ENCODE results near the gene SLC6A8.
"Not testable (repeated sequence)": the region's sequence is repeated elsewhere in the genome, so short reads cannot be mapped to it uniquely, and the experiment has no call there.

The SLC6A8 gene

DNA sequence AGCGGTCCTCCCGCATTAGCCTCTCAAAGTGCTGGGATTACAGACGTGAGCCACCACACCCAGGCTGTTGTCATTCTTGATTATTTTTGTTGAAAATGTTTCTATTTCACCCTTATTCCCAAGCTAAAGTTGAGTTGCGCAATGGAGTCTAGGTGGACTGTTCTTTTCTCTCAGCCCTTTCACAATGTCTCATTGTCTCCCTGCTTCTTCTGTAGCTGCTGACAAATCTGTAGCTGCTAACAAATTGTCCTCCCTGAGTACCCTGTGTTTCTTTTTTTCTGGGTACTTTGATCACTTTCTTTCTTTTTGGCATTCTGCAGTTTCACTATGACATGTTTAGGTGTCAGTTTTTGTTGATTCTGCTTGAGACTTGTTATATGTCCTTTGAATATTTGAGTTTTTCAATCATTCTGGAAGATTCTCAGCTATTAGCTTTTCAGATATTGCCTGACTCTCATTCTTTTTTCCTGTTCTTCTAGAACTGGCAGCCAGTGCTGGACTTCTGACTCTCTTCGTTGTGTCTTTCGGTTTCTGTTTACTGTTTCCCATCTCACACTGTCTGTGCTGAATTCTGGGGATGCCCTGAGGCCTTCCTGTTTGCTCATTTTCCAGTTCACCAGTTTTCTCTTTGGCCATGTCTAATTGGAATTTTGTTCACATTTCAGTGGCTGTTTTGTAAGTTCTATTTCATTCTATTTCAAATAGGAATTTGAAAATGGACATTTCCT lies 43.6 kb downstream of the SLC6A8 start:
- DNase-seq (ENCODE audit: low read depth in 2 of 2), result no peak

DNA sequence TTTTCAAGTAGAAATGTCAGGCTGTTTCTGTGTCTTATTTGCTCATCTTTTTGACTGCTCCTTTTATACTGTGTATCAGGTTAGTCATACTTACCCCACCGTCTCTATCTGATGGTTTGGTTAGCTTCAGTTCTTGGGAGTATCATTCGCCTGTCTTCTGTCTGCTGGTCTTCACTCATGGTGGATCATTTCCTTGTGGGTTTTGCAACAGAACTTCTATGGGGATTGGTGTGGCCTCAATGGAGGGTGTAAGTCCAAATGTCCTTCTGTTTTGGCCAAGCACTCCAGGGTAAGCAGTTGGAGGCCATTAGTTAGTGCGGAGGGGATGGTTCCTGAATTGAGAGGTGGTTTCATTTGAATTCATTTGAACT lies 44.1 kb downstream of the SLC6A8 start:
- DNase-seq (ENCODE audit: low read depth in 2 of 2), result no peak

GRCh38 chrX:153732401-153732800 lies 44.7 kb downstream of the SLC6A8 start:
- no peak for DNase-seq (ENCODE audit: low read depth in 2 of 2)

- no peak for DNase-seq (ENCODE audit: low read depth in 2 of 2)
These were observed 46.0 kb downstream of the SLC6A8 start for GRCh38 chrX:153733651-153734240.

DNA sequence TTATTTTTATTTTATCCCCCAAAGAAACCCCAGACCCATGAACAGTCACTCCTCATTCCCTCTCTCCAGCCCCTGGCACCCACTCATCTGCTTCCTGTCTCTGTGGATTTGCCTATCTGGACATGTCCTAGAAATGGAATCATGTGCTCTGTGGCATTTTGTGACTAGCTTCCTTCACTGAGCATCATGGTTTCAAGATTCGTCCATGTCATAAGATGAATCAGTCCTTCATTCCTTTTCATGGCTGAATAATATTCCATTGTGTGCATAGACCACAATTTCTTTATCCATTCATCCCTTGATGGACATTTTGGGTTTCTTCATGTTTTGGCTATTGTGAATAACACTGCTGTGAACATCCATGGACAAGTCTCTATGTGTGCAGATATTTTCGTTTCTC lies 47.1 kb downstream of the SLC6A8 start:
- DNase-seq (ENCODE audit: low read depth in 2 of 2), result no peak

- DNase-seq (ENCODE audit: low read depth in 2 of 2), result no peak
These were observed 47.5 kb downstream of the SLC6A8 start for GRCh38 chrX:153735274-153735673.

DNA sequence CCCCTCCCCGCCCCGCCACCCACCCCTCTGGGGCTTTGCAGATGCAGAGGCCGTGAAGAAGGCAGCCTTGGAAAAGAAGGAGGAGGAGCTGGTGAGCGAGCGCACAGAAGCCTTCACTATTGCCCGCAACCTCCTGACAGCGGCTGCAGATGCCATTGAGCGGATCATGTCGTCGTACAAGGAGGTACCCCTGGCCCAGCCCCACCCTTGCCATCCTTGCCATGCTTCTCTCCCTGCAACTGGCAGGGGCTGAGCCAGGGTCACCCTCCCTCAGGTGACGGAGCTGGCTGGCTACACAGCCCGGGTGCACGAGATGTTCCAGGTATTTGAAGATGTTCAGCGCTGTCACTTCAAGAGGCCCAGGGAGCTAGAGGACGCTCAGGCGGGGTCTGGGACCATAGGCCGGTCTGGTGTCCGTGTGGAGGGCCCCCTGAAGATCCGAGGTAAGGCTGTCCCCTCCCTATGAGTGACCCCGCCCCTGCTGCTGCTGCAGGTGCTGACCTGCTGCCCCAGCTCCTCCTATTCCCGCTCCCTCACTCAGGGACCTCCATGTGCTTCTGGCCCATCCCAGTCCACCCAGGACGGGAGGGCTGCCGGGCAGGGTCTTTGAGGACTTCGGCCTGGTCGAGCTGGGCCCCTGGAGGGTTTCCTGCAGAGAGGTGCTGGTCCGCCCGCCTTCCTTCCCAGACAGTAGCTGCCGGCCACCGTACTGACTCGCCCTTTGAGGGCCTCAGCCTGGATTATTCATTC lies 48.5 kb downstream of the SLC6A8 start:
- DNase-seq (ENCODE audit: low read depth in 2 of 2), result no peak

DNA sequence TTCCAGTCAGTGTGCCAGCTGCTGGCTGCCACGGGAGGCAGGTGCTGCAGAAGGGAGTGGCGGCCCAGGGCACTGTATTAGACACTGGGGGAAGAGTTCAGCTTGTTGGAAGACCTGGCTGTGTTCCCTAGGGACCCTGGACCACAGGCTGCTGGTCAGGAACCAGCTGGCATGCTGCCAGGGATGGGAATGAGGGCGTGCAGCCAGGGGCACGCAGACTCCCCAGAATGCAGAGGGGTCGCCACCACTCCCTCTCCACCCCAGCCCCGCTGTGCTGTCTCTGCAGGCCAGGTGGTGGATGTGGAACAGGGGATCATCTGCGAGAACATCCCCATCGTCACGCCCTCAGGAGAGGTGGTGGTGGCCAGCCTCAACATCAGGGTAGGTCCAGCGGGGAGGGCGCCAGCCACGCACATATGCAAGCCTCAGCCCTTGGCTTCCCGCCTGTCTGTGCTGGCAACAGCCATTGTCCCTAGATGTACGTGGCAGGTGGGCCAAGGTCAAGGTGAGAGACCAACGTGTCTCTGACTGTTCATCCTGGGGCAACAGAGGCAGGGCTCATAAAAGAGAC lies 49.2 kb downstream of the SLC6A8 start:
- DNase-seq (ENCODE audit: low read depth in 2 of 2), result no peak

DNA sequence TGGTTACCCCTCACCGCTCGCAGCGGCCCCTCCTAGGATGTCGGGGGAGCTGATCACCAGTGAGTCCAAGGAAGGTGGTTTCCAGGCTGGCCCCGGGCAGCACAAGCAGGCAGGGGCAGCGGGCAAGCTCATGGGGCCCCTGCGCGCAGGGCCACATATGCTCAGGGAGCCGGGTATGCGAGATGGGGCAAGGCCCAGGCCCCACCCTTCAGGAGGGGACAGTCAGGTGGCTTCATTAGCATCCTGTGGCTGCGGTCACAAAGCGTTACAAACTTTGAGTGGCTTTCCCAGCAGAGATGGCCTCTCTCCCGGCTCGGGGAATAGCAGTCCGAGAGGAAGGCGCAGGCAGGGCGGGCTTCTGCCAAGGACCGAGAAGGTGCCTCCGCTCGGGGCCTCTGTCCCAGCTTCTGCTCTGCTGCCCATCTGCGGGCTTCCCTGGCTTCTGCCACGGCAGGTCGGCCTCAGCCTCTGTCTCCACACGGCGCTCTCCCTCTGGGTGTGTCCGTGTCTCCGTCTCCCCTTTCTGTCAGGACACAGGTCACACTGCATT lies 50.4 kb downstream of the SLC6A8 start:
- no peak for DNase-seq (ENCODE audit: low read depth in 2 of 2)

DNA sequence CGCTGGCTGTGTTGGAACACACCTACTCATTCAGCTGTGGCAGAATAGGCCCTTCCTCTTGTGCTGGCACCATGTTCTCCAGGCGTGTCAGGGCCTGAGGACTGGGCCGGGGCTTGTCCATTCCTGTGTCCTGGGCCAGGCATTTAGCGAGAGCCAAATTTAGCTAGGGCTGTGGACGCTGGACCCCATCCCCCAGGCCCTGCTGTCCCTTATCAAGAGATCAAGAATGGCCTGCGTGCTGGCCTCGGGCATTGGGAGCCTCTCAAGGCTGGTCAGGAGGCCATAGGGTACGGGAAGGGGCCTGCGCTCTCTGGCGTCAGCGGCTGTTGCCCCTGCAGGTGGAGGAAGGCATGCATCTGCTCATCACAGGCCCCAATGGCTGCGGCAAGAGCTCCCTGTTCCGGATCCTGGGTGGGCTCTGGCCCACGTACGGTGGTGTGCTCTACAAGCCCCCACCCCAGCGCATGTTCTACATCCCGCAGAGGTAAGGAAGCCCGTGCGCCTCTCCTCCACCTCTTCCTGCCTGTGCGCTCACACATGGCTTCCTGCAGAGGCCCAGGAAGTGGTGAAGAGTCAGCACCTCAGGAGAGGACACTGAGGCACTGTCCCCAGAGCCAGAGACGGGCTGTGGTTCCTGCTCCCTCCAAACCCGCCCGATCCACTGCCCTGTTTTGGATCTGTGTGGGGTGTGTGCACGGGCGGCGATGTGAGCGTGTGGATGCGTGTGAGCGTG lies 52.2 kb downstream of the SLC6A8 start:
- DNase-seq (ENCODE audit: low read depth in 2 of 2), result no peak

- DNase-seq (ENCODE audit: low read depth in 2 of 2), result no peak
These were observed 53.0 kb downstream of the SLC6A8 start for GRCh38 chrX:153740631-153741222.

DNA sequence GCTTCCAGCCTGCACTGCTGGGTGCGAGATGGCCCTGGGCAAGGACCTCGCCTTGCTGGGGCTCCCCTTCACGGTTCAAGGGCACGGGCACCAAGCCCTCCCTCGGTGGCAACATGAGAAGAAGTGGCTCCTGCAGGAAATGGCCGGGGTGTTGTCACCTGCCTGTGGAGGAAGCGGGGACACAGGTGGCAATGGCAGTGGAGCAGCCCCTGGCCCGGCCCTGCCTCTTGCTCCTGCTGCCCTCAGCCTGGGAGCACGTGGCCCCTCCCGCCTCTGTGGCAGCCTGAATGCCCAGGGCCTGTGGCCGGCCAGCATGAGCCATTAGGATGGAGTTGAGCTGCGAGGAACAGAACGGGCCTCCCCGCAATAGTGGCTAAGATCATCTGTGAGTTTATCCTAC lies 53.7 kb downstream of the SLC6A8 start:
- no peak for DNase-seq (ENCODE audit: low read depth in 2 of 2)

- DNase-seq (ENCODE audit: low read depth in 2 of 2), result not testable (repeated sequence)
These were observed 54.4 kb downstream of the SLC6A8 start for GRCh38 chrX:153742111-153742510.

DNA sequence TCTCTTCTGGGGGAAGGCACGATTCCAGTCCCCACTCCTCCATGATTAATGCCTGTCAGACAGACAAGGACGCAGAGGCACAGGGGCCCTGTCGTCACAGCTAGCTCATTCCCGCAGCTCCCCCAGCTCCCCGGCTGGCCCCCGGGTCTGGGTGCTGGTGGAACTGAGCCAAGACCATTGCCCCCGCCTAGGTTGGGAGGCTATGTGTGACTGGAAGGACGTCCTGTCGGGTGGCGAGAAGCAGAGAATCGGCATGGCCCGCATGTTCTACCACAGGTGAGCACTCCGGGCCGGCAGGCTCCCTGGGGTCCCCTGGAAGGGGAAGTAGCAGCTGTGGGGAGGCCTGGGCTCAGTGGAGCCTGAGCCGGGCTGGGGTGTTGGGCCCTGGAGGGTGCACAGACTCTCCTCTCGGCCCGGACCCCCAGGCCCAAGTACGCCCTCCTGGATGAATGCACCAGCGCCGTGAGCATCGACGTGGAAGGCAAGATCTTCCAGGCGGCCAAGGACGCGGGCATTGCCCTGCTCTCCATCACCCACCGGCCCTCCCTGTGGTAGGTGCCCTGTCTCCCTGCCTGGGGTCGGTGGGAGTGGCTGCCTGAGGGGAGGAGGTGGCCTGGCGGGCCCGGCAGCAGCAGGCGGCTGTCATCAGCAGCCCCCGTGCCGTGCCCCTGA lies 55.2 kb downstream of the SLC6A8 start:
- DNase-seq (ENCODE audit: low read depth in 2 of 2), result not testable (repeated sequence)

DNA sequence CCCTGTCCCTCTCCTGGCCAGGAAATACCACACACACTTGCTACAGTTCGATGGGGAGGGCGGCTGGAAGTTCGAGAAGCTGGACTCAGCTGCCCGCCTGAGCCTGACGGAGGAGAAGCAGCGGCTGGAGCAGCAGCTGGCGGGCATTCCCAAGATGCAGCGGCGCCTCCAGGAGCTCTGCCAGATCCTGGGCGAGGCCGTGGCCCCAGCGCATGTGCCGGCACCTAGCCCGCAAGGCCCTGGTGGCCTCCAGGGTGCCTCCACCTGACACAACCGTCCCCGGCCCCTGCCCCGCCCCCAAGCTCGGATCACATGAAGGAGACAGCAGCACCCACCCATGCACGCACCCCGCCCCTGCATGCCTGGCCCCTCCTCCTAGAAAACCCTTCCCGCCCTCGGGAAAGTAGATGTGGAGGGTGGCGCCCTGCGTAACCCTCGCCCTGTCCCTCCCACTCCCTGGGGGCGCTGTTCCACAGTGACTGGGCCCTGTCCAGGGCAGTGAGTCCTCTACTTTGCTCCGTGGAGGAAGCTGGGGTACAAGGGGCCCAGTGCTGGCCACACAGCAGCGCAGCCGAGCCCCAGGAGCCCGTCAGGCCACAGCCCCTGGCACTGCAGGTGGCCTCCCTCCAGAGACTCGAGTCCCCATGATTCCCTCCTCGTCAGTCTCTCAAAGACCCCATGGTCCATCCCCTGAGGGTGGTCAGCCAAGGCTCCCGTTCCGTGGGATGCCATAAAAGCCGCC lies 55.9 kb downstream of the SLC6A8 start:
- not testable (repeated sequence) for DNase-seq (ENCODE audit: low read depth in 2 of 2)

DNA sequence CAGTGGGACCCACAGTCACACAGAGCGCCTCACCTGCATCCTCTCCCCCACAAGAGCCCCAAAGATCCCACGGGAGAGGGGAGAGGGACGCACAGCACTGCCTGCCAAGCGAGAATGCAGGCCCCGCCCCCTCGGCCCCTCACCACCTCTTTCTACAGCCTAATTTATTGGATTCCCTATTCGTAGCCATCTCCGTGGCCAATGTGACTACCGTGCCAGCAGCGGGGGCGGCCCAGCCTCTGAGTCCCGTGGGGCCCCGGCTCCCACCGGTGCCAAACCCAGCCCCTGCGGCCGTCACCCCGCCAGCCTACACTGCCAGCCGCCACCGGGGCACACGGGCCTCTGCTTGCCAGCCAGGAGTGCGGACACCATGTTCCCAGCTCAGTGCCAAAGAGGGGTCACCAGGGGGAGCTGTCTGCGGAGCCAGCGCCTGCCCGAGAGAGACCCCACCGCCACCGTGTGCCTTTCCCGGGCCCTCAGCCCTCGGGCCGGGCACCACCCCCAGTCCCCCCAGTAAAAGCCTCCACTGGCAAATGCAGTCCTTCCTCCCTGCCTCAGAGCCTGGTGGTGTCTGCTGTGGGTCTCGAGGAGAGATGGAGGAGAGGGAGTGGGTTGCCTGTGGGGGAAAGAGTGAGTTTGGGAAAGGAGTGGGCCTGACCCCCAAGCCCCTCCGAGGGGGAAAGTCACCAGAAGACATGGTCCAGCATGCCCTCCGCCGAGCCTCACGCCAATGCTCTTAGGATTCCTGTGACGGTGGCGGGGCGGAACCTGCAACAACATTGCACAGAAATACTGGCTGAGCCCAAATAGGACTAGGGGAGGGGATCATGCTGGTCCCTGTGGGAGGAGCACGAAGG lies 56.7 kb downstream of the SLC6A8 start:
- no peak for DNase-seq (ENCODE audit: low read depth in 2 of 2)

- not testable (repeated sequence) for DNase-seq (ENCODE audit: low read depth in 2 of 2)
These were observed 57.3 kb downstream of the SLC6A8 start for GRCh38 chrX:153745067-153745433.
